HG03039 (cell line): ENCODE results near the gene RPL28.

ENCODE experiments used
- ATAC-seq: cut with Tn5 transposase; IDR thresholded peaks from one replicate; pipeline ENCODE4 v1.9.1; 2021; ENCODE audit warnings: mild to moderate bottlenecking, moderate library complexity; ENCODE audit not compliant: unreplicated experiment

RPL28 gene

DNA sequence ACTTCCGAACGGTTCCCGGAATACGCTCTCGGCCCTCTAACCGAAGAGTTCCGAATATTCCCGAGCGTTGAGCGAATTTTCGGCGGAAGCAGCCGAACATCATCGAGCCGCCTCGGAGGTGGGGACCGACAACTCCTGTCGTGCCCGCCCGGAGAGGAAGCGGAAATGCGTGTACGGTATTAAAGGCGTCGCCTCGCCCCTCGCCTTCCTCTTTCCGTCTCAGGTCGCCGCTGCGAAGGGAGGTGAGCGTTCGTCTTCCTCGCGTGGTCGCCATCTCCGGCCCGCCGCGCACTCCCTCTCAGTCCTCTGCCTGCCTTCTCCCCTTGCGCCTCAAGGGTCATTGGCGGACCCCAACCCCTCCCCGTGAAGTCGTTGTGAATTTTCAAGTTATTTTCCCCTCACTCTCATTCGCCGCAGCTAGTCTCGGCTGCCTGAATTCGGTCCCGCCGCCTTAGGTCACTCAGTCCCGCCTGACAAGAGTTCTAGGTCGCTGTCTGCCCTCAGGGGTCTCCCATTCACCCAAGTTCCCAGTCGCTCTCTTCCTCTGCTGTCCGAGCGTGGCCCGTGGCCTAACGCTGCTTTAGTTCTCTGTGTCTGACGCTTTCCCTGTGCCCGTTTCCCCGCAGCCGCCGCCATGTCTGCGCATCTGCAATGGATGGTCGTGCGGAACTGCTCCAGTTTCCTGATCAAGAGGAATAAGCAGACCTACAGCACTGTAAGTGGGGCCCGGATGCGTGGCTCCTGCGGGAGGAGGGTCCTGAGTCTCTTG, at the start of gene RPL28:
RPL28 (plus strand) TSS at position 209 of the 769 bp plus-strand sequence; CDS start at position 635, 426 bp downstream.
- ATAC-seq = peak; percentile 60

DNA sequence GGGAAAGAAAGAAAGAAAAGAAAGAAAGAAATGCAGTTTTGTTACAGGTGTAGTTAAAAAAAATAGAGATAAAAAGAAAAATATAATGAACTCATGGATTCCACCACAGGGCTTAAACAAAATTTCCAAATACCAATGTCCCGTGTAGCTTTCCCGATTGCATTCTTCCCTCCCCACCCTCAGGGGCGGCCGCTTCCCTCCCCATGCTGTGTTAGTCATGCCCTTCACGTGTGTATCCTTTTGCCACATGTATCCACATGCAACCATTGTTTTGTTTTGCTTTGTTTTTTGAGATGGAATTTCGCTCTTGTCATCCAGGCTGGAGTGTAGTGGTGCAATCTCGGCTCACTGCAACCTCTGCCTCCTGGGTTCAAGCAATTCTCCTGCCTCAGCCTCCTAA, 49.6 kb upstream of the RPL28 start:
- ATAC-seq = no peak

DNA sequence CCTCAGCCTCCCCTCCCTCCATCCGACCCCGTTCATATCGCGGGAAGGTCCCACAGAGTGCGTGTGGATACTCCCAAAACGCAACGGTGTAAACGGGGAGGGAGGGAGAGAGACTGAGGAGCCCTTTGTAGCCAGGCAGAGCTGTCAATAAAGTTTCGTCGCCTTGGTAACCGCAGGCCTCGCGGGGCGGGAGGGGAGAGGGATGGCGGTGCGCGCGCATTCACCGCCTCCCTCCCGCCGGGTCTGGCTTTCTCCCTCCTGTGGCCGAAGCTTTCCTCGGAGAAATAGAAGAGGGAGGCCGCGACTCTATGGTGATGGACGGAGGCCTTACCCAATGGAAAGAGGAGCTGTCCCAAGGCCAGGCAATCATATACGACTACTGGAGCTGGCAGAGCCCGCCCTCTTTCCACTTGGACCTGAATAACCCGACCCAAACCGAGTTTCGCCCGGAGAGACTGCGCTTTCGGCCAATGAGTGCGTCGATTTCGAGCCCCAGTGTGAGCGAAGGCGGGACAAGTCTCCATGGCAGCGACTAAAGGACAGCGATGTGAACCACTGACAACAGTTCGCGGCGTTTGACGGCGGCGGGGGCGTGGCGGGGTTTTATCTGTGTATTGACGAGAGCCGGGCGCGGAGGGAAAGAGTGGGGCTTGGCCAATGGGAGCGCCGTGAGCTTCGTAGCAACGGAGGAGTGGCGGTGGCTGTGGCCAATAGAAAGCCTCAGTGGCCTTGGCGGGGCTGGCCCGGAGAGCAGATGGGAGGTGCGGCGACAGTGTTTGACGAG, 46.4 kb upstream of the RPL28 start, which contains the start of gene KMT5C:
KMT5C (plus strand) TSS at position 772 of the 784 bp plus-strand sequence. CDS start 2,061 bp downstream, outside the sequence.
- peak; percentile 81 for ATAC-seq

DNA sequence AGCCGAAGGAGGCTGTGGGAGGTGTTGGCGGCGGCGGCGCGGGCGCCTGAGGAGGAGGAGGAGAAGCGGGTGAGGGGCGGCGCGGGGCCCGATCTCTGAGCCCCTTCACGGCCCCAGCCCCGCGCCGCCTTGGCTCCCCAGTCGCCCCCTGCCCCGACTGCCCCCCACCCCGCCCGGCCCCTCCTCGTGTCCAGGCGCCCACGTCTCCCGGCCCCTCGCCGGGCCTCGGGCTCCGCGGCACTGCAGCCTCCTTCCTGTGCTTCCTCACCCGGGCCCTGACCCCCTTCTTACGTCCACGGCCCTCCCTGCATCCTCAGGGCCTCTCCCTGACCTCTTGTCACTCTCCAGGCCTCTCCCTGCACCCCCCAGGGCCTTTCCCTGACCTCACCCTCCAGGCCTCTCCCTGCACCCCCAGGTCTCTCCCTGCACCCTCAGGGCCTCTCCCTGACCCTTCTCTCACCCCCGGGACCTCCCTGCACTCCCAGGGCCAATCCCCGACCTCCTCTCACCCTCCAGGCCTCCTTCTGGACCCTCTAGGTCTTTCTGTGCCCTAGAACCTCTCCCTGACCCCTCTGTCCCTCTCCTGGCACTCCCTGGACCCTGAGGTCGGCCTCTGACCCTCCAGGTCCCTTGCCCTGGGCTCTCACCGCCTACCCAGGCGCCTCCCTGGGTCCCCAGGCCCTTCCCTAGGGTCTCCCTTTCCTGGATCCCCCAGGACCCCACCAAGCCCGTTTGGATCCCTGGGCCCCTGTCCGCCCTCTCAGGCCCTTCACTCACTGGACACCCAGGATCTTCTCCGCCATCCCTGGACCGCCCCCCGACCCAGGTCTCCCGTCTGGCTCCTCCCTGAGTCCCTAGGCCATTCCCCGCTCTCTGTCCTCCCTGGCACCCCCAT, 45.6 kb upstream of the RPL28 start:
- ATAC-seq = no peak

DNA sequence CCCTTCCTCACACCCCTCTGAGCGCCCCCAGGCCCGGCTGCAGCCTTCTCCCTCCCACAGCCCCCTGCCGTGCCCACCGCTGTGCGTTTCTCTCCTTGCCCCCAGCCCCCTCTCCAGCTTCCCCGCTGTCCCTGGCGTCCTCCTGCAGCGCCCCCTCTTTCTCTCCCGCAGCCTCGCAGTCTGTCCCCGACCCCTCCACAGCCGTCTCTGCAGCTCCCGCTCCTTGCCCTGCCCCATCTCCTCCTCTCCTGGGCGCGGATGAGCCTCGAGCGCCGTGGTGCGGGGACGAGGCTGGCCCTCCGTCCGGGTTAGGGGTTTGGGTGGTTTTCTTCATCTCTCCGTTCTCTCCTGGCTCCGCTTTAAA, 45.0 kb upstream of the RPL28 start:
- ATAC-seq = no peak

DNA sequence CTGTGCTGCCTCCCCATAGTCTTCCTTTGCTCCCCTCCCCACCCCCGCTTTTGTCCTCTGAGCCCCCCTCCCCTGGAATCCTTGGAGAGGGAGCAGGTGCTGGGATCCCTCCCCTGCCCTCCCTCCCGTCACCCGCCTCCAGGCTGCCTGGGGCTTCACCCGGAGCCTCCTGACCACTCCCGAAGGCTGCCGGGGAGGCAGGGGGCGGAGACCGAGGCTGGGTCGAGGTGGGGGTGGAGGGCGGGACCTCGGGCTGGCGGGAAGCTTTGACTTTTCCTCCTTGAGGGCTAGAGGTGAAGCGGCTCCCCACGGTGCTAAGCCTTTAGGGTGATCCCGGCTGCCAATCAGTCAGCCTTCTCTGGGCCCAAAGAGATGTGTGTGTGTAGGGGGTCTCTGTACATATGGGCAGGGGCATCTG, 44.6 kb upstream of the RPL28 start:
- no peak for ATAC-seq

DNA sequence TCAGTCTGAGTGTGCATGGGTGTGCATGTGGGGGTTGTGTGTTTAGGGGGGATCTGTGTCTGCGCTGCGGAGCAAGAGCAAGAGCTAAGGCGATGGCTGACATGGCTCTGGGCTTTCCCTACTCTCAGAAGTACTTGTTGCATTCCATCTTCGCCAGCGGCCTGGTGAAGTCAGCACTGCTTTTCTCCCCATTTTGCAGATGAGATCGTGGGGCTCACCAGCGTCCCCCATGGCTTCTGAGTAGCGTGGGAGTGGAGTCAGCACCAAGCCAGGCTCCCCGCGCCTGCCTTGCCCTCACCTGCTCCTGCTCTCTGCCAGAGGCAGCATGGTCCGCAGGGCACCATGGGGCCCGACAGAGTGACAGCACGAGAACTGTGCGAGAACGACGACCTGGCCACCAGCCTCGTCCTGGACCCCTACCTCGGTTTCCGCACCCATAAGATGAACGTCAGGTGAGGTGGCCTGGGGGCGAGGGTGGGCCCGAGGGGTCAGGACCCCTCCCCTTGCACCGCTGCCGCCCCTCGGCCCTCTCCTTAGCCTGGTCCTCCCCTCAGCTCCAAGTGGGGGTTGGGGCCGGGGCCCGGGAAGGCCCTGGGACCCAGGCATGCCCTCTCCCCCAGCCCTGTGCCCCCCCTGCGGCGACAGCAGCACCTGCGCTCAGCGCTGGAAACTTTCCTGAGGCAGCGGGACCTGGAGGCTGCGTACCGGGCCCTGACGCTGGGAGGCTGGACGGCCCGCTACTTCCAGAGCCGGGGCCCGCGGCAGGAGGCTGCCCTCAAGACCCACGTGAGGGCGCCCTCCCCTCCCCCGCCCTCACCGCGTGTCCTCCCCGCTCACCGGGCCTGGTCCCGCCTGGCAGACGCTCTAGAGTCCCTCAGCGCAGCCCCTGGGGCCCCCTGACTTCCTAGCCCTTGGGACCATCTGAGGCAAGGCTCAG, 43.9 kb upstream of the RPL28 start:
- no peak for ATAC-seq

DNA sequence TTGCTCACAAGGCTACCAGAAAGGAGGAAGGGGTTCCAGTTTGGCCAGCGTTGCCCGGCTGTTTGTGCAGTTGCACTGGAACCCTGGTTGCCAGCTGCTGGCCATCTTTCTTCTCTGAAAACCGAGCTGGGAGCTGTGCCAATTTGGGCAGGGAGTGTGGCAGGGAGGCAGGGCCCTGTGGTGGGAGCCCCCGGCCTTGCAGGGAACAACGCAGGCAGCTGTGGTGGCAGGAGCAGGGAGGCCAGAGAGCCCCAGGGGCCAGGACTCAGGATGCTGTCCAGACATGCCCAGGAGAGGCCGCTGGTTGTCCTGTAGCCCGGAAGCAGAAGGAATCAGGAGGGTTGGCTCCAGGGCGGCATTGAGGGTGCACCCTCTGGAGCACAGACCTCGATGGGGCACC, 41.3 kb upstream of the RPL28 start:
- ATAC-seq = no peak

DNA sequence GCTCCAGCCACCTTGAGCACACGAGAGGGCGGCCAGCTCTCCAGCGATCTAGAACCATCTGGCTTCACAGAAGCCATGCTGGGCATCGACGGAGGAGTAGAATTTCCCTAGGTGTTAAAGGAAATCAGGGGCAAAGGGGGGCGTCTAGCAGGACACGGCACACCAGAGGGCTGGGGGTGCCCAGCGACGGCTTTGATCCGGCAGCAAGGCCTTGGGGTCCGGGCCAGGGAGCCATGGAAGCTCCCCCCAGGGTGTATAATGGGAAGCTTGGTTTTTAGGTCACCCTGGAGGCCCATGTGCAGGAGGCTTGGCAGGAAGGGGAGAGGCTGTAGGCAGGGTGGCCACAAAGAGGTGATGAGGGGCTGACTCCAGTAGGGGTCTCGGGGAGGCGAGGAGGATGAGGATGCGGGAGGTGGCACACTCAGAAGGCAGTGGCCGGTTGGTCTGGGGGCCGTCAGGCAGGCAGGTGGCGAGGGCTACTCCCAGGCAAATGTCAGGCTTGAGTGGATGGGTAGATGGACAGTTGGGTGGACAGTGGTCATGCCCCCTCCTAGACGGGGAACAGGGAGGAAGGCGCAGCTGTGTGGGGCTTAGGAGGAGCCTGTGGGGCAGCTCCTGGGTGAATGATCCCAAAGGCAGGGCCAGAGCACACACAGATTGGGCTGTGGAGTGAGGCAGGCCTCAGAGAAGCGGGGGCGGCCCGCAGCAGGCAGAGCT, 40.5 kb upstream of the RPL28 start:
- ATAC-seq = no peak

DNA sequence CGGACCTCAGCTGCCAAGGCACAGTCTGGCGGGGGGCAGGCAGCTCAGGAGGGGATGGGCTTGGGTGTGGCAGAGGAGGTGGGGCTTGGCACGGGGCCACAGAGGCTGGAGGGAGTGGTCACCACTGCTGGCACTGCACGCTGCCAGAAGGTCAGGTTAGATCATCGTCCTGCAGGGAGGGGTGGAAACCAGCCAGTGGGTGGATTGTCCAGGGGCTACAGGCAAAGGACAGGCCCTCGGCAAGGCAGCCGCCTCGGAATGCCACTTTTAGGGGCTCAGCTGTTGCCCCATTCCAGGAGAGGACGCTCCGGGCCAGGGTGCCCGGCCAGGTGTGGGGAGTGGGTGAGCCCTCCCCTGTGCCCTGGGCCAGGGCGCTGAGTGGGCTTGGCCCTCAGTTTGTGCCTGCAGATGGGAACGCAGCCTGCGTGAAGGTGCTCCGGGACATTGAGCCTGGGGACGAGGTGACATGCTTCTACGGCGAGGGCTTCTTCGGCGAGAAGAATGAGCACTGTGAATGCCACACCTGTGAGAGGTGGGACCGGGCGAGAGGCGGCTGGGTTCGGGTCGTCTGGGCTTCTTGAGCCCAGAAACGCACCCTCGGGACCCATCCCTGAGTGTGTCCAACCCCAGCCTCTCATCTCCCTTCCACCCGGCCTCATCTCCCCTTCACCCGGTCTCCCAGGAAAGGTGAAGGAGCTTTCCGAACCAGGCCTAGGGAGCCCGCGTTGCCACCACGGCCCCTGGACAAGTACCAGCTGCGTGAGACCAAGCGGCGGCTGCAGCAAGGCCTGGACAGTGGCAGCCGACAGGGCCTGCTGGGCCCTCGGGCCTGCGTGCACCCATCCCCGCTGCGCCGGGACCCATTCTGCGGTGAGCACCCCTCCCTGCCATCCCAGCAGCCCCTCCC, 39.7 kb upstream of the RPL28 start:
- ATAC-seq = no peak

DNA sequence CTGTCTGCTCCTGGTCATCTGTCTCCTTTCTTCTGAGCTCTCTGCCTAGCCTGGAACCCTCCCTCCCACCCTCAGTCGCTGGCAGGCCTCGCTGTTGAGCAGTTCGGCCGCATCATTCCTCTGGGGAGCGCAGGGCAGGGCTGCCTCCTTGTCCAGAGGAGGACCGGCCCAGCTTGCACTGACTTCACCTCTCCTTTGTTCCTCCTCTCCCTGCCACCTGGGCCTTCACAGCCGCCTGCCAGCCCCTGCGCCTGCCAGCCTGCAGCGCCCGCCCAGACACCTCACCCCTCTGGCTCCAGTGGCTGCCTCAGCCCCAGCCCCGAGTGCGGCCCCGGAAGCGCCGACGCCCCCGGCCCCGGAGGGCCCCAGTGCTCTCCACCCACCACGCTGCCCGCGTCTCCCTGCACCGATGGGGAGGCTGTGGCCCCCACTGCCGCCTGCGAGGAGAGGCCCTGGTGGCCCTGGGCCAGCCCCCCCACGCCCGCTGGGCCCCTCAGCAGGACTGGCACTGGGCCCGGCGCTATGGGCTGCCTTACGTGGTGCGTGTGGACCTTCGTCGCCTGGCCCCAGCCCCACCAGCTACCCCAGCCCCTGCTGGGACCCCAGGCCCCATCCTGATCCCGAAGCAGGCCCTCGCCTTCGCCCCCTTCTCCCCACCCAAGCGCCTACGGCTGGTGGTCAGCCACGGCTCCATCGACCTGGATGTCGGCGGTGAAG, 38.8 kb upstream of the RPL28 start:
- no peak for ATAC-seq

DNA sequence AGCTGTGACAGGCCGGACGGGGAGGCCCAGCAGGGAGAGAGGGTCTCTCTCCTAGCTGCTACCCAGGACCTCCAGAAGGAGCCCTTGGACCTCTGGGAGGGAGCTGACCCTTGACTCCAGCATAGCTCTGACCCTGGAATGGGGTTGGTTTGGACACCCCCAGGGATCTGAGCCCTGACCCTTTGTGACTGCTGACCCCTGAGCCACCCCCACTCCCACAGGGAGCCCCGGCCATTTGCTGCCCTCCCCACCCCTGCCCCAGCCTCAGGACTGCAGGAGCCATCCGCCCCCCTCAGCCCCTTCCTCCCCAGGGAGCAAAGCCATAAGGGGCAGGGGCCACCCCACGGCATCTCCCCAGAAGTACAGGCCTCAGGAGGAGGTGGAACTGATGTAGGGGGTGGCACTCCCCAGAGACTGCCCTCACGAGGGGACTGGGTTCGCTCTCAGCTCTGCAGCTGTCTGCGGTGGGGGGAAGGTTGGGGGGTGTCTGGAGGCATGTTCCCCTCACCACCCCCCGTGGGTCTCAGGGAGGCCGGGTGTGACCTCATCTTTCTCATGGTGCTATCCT, 38.2 kb upstream of the RPL28 start:
- ATAC-seq = no peak

DNA sequence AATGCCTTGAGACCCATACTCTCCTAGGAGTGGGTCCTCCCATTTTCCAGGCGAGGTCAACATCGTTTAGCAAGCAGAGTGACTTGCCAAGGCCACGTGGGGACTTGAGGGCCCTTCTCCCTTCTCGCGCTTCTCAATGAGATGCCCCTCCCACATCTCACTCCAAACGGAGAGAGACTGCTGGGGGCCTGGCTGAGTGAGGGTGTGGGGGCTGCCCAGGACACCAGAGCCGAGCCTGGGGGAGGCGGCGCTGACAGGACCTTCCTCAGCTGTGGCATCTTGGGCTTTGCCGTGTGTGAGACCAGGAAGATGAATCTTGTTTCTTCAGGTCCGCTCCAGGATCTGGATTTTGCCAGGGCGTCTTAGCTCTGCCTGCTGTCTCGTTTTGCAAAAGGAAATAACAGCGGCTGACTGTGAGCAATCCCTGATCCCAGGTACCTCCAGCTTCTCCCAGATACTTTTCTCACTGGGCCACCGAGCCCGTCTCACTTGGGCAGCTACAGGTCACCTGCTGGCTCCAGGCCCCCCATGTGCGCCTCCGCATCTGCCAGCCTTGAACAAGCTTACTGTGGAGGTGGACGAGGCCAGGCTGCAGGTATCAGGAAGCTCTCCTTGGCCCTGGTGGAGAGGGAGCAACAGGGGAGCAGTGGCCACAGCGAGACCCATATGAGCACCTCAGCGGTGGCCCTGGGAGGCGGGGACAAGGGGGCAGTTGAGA, 37.3 kb upstream of the RPL28 start:
- ATAC-seq = no peak

DNA sequence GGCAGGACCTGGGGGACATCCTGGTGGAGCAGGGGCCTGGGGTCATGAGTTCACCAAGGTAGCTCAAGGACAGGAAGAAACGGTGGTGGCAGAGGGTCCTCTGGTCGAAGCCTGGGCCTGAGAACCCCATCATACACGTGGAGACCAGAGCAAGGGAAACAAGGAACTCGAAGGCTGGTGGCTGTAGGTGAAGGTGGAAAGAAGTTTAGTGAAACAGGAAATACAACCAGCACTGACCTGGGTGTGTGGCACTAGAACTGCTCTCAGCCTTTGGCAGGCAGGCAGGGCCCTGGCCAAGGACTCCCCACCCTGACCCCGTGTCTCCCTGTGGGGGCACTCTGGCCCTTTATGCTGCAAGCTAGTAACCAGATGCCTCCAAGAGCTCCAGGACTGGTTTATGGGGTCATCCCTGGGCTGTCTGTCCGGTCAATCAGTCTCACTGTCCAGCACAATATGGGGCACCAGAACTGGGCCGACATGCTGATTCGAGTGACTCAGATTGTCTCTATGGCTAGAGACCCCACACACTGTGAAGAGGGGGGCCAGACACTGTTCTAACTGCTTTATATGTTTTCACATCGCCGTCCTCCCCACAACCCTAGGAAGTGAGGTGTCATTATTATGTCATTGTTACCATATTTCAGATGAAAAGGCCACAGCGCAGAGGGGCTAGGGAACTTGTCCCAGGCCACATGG, 35.0 kb upstream of the RPL28 start:
- ATAC-seq = no peak

DNA sequence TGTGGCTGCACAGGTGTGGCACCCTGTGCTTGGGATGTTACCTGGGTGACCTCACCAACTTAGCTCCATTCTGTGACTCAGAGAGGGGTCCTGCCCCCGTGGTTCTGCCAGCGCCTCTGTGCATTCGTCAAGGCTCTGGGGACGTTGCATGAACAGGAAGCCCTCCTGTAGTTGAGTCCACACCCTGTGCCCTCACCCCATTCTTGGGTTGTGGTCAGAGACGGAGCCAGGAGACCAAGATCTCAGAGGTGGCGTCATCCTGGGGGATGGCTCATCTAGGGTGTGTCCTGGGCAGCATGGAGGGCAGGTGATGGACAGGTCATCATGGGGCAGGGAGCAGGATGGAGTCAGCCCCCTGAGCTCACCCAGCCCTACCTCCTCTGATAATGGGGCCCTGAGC, 33.7 kb upstream of the RPL28 start:
- ATAC-seq = no peak

DNA sequence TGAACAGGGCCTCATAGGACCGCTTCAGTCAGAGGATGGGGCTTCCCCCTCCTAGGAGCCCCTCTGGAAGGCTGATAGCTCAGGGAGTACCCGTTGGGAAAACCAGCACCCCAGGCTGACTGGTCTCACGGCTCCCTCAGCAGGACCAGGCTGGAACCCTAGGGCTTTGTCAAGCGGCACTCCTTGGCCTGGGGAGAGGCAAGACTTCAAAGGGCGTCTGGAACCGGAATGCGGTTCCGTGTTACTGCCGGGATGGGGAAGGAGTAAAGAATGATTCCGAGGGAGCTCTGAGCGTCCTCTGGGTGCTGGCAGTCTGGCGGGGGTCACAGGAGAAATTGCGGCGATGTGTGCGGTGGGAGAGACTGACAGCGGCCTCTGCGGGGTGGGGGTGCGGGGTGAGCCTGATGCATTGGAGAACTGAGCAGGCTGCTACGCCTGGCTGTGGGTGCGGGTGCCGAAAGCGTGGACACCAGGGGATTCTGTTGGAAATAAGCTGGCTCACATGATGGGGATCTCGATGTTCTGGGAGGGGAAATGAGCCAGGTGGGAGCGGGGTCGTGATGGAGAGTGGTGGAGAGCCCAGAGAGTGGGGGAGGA, 33.1 kb upstream of the RPL28 start:
- no peak for ATAC-seq
